ENCODE measurements around the gene SLC37A3.

DNA sequence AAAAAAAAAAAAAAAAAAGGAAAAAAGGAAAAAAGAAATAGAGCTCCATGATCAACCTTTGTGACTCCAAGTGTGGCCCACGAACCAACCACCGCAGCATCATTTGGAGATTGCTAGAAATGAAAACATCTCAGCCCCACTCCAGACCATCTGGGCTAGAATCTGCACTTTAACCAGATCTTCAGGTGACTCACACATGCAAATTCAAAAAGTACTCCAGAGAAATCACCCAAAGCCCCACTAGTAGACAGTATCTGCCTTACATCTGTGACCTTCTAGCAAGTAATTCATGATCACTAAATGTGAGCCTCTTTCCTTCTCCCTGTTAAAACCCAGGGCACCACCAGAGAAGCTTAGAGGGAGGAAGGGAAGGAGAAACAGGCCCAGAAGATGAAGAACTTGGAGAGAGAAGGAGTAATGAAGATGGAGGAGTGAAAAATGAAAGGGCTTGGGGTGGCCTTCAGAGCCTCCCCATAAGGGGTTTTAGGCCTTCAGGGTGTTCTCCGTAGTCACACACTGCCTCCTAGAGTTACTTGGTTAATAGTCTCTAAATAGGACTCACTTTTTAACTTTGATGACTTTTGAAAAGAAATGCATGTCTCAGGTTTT, 94.0 kb downstream of the SLC37A3 start:
- TF ChIP-seq, protein P1, sequence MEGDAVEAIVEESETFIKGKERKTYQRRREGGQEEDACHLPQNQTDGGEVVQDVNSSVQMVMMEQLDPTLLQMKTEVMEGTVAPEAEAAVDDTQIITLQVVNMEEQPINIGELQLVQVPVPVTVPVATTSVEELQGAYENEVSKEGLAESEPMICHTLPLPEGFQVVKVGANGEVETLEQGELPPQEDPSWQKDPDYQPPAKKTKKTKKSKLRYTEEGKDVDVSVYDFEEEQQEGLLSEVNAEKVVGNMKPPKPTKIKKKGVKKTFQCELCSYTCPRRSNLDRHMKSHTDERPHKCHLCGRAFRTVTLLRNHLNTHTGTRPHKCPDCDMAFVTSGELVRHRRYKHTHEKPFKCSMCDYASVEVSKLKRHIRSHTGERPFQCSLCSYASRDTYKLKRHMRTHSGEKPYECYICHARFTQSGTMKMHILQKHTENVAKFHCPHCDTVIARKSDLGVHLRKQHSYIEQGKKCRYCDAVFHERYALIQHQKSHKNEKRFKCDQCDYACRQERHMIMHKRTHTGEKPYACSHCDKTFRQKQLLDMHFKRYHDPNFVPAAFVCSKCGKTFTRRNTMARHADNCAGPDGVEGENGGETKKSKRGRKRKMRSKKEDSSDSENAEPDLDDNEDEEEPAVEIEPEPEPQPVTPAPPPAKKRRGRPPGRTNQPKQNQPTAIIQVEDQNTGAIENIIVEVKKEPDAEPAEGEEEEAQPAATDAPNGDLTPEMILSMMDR (IDR thresholded peaks at IDR 0.05), result peak in 2 of 7 experiments; percentile 19 to 33
- no peak for TF ChIP-seq POLR2A (IDR thresholded peaks at IDR 0.05)
- no peak for TF ChIP-seq EP300 (IDR thresholded peaks at IDR 0.05)
- TF ChIP-seq POLR2AphosphoS5 (IDR thresholded peaks at IDR 0.05), result no peak
